Activated T-helper 17 cell treated with anti-CD3 and anti-CD28 coated beads, Interleukin-2, amount 50 U/mL, for 72 hours (primary cell): ENCODE results near the gene NUP98. TPM values are rescaled to one million over a fixed set of nuclear protein-coding genes. Genes with fewer than 3 reads are reported as not detected.

Source experiments
- ATAC-seq: fragments of 150-1000 bp; cut with Tn5 transposase; replicated peaks from 2 replicates; pipeline ENCODE4 v1.10.0; 2021; ENCODE audit warnings: mild to moderate bottlenecking, moderate library complexity
- H3K27ac Mint-ChIP-seq: one replicate; pipeline ENCODE4 v1.8.0; 2022; ENCODE audit warnings: mixed read lengths
- H3K27me3 Mint-ChIP-seq: one replicate; pipeline ENCODE4 v1.8.0; 2022; ENCODE audit warnings: mixed read lengths
- H3K36me3 Mint-ChIP-seq: one replicate; pipeline ENCODE4 v1.8.0; 2022; ENCODE audit warnings: low read depth, mild to moderate bottlenecking, mixed read lengths
- H3K4me1 Mint-ChIP-seq: one replicate; pipeline ENCODE4 v1.8.0; 2022; ENCODE audit warnings: mixed read lengths
- H3K4me3 Mint-ChIP-seq: one replicate; pipeline ENCODE4 v1.8.0; 2022; ENCODE audit warnings: mild to moderate bottlenecking, mixed read lengths
- H3K9me3 Mint-ChIP-seq: one replicate; pipeline ENCODE4 v1.8.0; 2022; ENCODE audit warnings: mixed read lengths
- total RNA-seq, 2 donors: library from RNA; stranded (reverse); gene quantifications; one replicate each; pipeline ENCODE4 v1.2.3, GENCODE V29; 2022

The NUP98 gene
- total RNA-seq, 2 donors from 2014 or later: 126 to 149 TPM

- peak overlapping the region; percentile 99 for H3K27ac Mint-ChIP-seq
- peak overlapping the region; percentile 97 for H3K4me3 Mint-ChIP-seq
- peaks cover 100% of the 10 kb centered on the region for H3K36me3 Mint-ChIP-seq
- H3K27me3 Mint-ChIP-seq: no peaks in the 10 kb centered on the region
- H3K9me3 Mint-ChIP-seq: no peaks in the 10 kb centered on the region
- no peak for ATAC-seq
- H3K4me1 Mint-ChIP-seq: peaks cover 67% of the 10 kb centered on the region
Measured at GRCh38 chr11:3833449-3833848, 36.1 kb upstream of the NUP98 start.

- H3K4me3 Mint-ChIP-seq: peak overlapping the region; percentile 97
- no peak for ATAC-seq
- peak overlapping the region; percentile 99 for H3K27ac Mint-ChIP-seq
- H3K4me1 Mint-ChIP-seq: peaks cover 65% of the 10 kb centered on the region
- no peaks in the 10 kb centered on the region for H3K27me3 Mint-ChIP-seq
- peaks cover 100% of the 10 kb centered on the region for H3K36me3 Mint-ChIP-seq
- H3K9me3 Mint-ChIP-seq: no peaks in the 10 kb centered on the region
Measured at GRCh38 chr11:3832816-3833215, 35.5 kb upstream of the NUP98 start.

- peak overlapping the region; percentile 97 for H3K4me3 Mint-ChIP-seq
Measured at GRCh38 chr11:3831378-3832239, 34.3 kb upstream of the NUP98 start.

DNA sequence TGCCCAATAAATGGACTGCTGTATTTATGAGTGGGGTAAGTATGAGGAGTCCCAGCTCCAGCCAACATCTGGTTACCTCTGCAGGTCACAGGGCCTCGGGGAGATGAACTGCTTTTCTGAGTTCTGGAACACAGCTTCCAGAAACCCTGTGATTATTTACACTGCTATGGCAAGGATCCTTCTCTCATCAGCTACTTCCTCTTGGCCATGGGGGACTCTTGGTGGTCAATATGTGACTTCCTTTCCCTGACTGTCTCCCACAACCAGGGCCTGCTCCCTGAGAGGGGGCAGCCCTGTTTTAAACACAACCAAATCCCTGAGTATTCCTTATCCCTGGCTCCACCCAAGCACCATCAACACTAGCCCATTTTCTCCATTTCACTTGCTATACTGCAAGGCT is 33.4 kb upstream of the NUP98 start:
- peak overlapping the region; percentile 97 for H3K4me3 Mint-ChIP-seq
- H3K36me3 Mint-ChIP-seq: peaks cover 100% of the 10 kb centered on the region
- H3K27me3 Mint-ChIP-seq: no peaks in the 10 kb centered on the region
- ATAC-seq: no peak
- peaks cover 64% of the 10 kb centered on the region for H3K4me1 Mint-ChIP-seq
- H3K27ac Mint-ChIP-seq: peak overlapping the region; percentile 99
- no peaks in the 10 kb centered on the region for H3K9me3 Mint-ChIP-seq

More at GRCh38 chr11:3831378-3832239, 34.3 kb upstream of the NUP98 start:
- Mint-ChIP-seq H3K4me1 (peaks cover 65% of the 10 kb centered on the region), H3K27ac (peak overlapping the region; percentile 99), H3K27me3 (no peaks in the 10 kb centered on the region), H3K36me3 (peaks cover 100% of the 10 kb centered on the region), H3K9me3 (no peaks in the 10 kb centered on the region)
- peak; percentile 77 for ATAC-seq

DNA sequence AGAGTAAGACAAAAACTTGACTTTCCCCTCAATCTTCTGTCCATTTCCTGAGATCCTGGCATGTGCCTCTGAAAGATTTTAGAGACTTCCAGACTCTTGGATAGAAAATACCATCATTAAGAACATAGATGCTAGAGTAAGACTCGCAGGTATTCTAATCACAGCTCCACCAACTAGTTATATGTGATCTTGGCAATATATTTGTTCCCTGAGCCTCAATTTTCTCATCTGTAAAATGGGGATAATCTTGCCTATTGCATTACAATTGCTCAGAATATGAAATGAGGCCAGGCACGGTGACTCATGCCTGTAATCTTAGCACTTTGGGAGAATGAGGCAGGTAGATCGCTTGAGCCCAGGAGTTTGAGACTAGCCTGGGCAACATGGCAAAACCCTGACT is 32.7 kb upstream of the NUP98 start:
- peaks cover 100% of the 10 kb centered on the region for H3K36me3 Mint-ChIP-seq
- H3K9me3 Mint-ChIP-seq: no peaks in the 10 kb centered on the region
- peak overlapping the region; percentile 99 for H3K27ac Mint-ChIP-seq
- peaks cover 57% of the 10 kb centered on the region for H3K4me1 Mint-ChIP-seq
- ATAC-seq: no peak
- H3K27me3 Mint-ChIP-seq: no peaks in the 10 kb centered on the region
- H3K4me3 Mint-ChIP-seq: peak overlapping the region; percentile 97

DNA sequence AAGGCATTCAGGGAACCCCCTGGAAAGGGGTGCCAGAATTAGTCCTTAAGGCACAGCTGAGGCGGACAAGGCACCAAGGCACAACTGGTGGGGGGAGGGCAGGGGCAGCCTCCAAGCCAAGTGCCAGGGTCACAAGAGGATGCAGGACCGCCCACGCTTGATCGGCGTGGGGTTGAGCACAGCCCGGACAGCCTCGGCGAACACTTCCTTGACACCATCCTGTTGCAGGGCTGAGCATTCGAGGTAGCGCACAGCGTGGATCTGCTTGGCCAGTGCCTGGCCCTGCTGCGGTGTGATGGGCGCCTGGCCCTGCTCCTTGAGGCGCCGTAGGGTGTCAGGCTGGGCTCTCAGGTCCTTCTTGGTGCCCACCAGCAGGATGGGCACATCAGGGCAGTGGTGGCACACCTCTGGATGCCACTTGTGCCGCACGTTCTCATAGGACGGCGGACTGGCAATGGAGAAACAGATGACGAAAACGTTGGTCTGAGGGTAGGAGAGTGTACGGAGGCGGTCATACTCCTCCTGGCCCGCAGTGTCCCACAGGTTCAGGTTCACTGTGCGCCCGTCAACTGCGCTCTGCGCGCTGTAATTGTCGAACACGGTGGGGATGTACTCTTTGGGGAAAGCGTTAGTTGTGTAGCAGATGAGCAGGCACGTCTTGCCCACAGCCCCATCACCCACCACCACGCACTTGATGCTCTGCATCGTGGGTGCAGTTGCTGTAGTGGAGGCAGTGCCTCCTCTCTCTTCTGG is 30.3 kb upstream of the NUP98 start:
- ATAC-seq: no peak
- Mint-ChIP-seq H3K36me3 (peaks cover 84% of the 10 kb centered on the region), H3K27ac (peak overlapping the region; percentile 68), H3K27me3 (no peaks in the 10 kb centered on the region), H3K9me3 (no peaks in the 10 kb centered on the region), H3K4me1 (peaks cover 42% of the 10 kb centered on the region), H3K4me3 (no peak overlapping the region)

GRCh38 chr11:3826721-3827120 is 29.4 kb upstream of the NUP98 start:
- no peak for ATAC-seq
- Mint-ChIP-seq H3K36me3 (peaks cover 75% of the 10 kb centered on the region), H3K4me3 (no peak overlapping the region), H3K27ac (peak overlapping the region; percentile 68), H3K27me3 (no peaks in the 10 kb centered on the region), H3K9me3 (no peaks in the 10 kb centered on the region), H3K4me1 (peaks cover 33% of the 10 kb centered on the region)

DNA sequence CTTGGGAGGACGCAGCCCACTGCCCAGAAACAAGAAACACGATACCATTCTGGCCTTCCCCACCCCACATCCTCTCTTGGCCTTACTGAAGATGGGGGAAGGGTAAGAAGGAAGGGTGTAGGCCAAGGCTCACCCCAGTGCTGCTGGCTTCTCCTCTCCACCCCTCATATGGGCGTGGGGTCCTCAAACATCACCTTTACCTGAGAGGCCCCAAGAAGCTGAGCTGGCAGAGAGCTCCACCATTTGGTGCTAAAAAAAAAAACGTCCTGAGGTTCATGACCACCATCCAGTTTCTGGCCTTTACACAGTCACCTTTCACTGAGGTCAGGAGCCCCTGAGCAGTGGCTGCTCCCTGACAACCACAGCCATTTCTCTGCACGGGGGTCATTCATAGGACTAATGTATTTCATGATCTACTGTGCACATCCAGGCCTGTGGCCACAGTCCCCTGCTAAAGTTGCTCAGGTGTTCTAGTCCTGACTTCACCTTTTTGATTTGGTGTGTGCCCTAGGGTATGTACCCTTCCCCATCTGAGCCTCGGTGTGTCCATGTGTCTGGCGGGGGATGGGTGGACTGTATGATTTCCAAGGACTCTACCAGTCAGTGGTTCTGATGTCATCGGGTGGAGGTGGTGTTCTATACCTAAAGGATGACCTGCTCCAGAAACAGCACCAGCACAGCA is 28.3 kb upstream of the NUP98 start:
- peaks cover 64% of the 10 kb centered on the region for H3K36me3 Mint-ChIP-seq
- peak; percentile 4 for ATAC-seq

DNA sequence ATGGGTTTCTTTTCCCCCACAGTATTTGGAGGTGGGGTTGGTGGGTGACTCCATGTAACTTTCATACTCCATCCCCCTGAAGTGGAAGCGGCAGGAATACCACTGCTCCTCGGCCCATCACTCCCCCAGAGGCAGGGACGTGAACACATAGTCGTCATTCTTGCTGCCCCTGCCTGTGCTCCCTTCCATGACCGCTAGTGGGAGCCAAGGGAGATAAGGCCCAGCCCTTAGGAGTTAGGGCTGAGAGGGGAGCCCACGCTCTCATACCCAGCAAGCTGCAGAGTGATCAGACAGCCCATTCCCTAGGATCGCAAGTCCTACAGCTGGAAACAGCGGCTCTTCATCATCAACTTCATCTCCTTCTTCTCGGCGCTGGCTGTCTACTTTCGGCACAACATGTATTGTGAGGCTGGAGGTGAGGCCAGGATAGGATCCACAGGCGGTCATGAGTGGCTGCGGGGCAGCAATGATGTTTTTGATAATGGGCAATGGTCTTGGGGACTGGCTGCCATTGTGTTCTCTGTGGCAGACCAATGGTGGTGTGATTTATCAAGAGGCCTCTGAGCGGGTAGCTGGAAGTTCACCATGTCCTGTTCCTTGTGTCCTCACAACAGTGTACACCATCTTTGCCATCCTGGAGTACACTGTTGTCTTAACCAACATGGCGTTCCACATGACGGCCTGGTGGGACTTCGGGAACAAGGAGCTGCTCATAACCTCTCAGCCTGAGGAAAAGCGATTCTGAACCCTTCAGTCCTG is 27.5 kb upstream of the NUP98 start:
- Mint-ChIP-seq H3K9me3 (no peaks in the 10 kb centered on the region), H3K27ac (peak overlapping the region; percentile 85), H3K4me3 (peak overlapping the region; percentile 12), H3K27me3 (no peaks in the 10 kb centered on the region), H3K36me3 (peaks cover 56% of the 10 kb centered on the region), H3K4me1 (peaks cover 20% of the 10 kb centered on the region)
- ATAC-seq: peak; percentile 92

More for the DNA sequence above, 28.3 kb upstream of the NUP98 start:
- peak overlapping the region; percentile 85 for H3K27ac Mint-ChIP-seq
- peak overlapping the region; percentile 12 for H3K4me3 Mint-ChIP-seq
- H3K4me1 Mint-ChIP-seq: peaks cover 25% of the 10 kb centered on the region
- no peaks in the 10 kb centered on the region for H3K9me3 Mint-ChIP-seq
- no peaks in the 10 kb centered on the region for H3K27me3 Mint-ChIP-seq

DNA sequence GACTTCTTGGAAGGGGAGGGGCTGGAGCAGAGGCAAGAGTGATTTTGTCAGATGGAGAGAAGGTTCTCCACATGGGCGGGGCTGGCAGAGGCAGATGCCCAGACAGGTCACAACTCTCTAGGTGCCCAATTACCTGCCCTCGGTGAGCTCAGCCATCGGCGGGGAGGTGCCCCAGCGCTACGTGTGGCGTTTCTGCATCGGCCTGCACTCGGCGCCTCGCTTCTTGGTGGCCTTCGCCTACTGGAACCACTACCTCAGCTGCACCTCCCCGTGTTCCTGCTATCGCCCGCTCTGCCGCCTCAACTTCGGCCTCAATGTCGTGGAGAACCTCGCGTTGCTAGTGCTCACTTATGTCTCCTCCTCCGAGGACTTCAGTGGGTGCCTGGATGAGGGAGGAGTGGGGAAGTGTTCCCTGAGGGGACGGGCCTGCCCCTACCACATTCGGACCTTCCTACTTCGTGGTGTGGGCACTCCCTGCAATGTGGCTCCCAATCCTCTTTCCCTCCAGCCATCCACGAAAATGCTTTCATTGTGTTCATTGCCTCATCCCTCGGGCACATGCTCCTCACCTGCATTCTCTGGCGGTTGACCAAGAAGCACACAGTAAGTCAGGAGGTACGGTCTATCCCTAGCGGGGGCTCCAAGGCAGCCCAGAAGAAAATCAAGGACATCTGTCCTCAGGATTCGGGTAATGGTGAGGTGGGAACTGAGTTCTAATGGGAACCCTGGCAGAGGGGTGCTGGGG is 26.6 kb upstream of the NUP98 start:
- Mint-ChIP-seq H3K9me3 (no peaks in the 10 kb centered on the region), H3K27me3 (no peaks in the 10 kb centered on the region), H3K4me1 (peaks cover 25% of the 10 kb centered on the region), H3K36me3 (peaks cover 47% of the 10 kb centered on the region), H3K4me3 (no peak overlapping the region), H3K27ac (peak overlapping the region; percentile 85)
- ATAC-seq: no peak

DNA sequence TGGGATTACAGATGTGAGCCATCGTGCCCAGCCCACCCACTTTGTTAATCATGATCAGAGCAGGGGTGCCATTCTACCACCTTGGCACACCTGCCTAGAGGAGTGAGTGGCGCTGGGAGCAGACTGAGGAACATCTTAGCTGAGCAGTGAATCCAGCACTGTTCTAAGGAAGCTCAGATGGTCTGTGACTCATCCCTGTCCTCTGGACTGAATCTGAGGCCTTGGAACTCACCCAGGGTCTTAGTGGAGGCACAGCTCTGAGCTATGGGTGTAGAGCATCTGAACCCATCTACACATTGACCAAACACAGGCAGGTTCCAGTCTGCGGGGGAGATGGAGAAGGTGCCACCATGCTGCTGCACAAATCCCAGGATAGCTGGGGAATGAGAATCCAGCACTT is 25.9 kb upstream of the NUP98 start:
- Mint-ChIP-seq H3K36me3 (peaks cover 41% of the 10 kb centered on the region), H3K4me1 (peaks cover 25% of the 10 kb centered on the region), H3K9me3 (no peaks in the 10 kb centered on the region), H3K4me3 (no peak overlapping the region), H3K27ac (peak overlapping the region; percentile 58), H3K27me3 (no peaks in the 10 kb centered on the region)
- ATAC-seq: no peak

GRCh38 chr11:3822312-3822711 is 25.0 kb upstream of the NUP98 start:
- no peak overlapping the region for H3K4me3 Mint-ChIP-seq
- no peaks in the 10 kb centered on the region for H3K27me3 Mint-ChIP-seq
- no peak overlapping the region for H3K27ac Mint-ChIP-seq
- H3K4me1 Mint-ChIP-seq: peaks cover 18% of the 10 kb centered on the region
- ATAC-seq: no peak
- H3K9me3 Mint-ChIP-seq: no peaks in the 10 kb centered on the region
- peaks cover 31% of the 10 kb centered on the region for H3K36me3 Mint-ChIP-seq

GRCh38 chr11:3820971-3821370 is 23.6 kb upstream of the NUP98 start:
- Mint-ChIP-seq H3K4me3 (no peak overlapping the region), H3K9me3 (no peaks in the 10 kb centered on the region), H3K4me1 (peaks cover 14% of the 10 kb centered on the region), H3K36me3 (peaks cover 17% of the 10 kb centered on the region), H3K27me3 (no peaks in the 10 kb centered on the region), H3K27ac (no peak overlapping the region)
- no peak for ATAC-seq
